GM23248 (cell line): ENCODE results near the gene SPPL2C. TPM values are rescaled to one million over a fixed set of nuclear protein-coding genes. Genes with fewer than 3 reads are reported as not detected.

Source experiments
- DNase-seq: peaks from one replicate; pipeline ENCODE4 v3.0.0-alpha.2; 2015
- H2AFZ ChIP-seq: fragments of 200-600 bp; sonication (generic); 2 replicates; pipeline ENCODE4 v1.6.1; 2016; ENCODE audit warnings: antibody characterized with exemption
- H3F3A ChIP-seq: fragments of 200-600 bp; sonication (generic); 2 replicates; pipeline ENCODE4 v1.6.1; 2016; ENCODE audit warnings: mild to moderate bottlenecking, antibody characterized with exemption, mixed run types; ENCODE audit not compliant: insufficient read depth
- H3K27ac ChIP-seq: fragments of 200-600 bp; sonication (generic); 2 replicates; pipeline ENCODE4 v1.5.1; 2016; ENCODE audit warnings: mild to moderate bottlenecking
- H3K27me3 ChIP-seq: fragments of 200-600 bp; sonication (generic); replicated peaks from 2 replicates; pipeline ENCODE4 v1.6.1; 2016; ENCODE audit warnings: mild to moderate bottlenecking; ENCODE audit not compliant: insufficient read depth
- H3K36me3 ChIP-seq: fragments of 200-600 bp; sonication (generic); 2 replicates; pipeline ENCODE4 v1.6.1; 2016; ENCODE audit warnings: low read depth, mild to moderate bottlenecking
- H3K4me1 ChIP-seq: fragments of 200-600 bp; sonication (generic); 2 replicates; pipeline ENCODE4 v1.6.1; 2016; ENCODE audit warnings: mild to moderate bottlenecking; ENCODE audit not compliant: insufficient read depth
- H3K4me2 ChIP-seq: fragments of 200-600 bp; sonication (generic); one replicate; pipeline ENCODE4 v1.6.1; 2016; ENCODE audit warnings: mild to moderate bottlenecking; ENCODE audit not compliant: unreplicated experiment
- H3K4me3 ChIP-seq: fragments of 200-600 bp; sonication (generic); 2 replicates; pipeline ENCODE4 v1.5.1; 2016; ENCODE audit warnings: mild to moderate bottlenecking
- H3K79me2 ChIP-seq: fragments of 200-600 bp; sonication (generic); 2 replicates; pipeline ENCODE4 v1.6.1; 2016; ENCODE audit warnings: mild to moderate bottlenecking; ENCODE audit not compliant: insufficient read depth
- H3K9ac ChIP-seq: fragments of 200-600 bp; sonication (generic); 2 replicates; pipeline ENCODE4 v1.6.1; 2016; ENCODE audit warnings: mild to moderate bottlenecking
- H3K9me2 ChIP-seq: fragments of 200-600 bp; sonication (generic); 2 replicates; pipeline ENCODE4 v1.6.1; 2016; ENCODE audit warnings: mixed run types, mild to moderate bottlenecking, moderate library complexity; ENCODE audit not compliant: insufficient read depth
- H3K9me3 ChIP-seq: fragments of 200-600 bp; sonication (generic); one replicate; pipeline ENCODE4 v1.6.1; 2017; ENCODE audit warnings: low read depth
- H4K20me1 ChIP-seq: fragments of 200-600 bp; sonication (generic); 2 replicates; pipeline ENCODE4 v1.6.0; 2016; ENCODE audit not compliant: insufficient read depth
- EZH2 ChIP-seq: fragments of 200-600 bp; sonication (generic); IDR thresholded peaks from 2 replicates; pipeline ENCODE4 v1.6.1; 2018; ENCODE audit warnings: antibody characterized with exemption, mild to moderate bottlenecking; ENCODE audit not compliant: insufficient read depth, poor library complexity, severe bottlenecking
- EZH2phosphoT487 ChIP-seq: fragments of 200-600 bp; sonication (generic); IDR thresholded peaks from 2 replicates; pipeline ENCODE4 v1.6.1; 2018; ENCODE audit warnings: antibody characterized with exemption, moderate library complexity, mild to moderate bottlenecking, low read depth; ENCODE audit not compliant: insufficient read depth
- WGBS, 2 experiments: methylation state at CpG; one replicate each; pipeline ENCODE4 v1.1.6; 2015 to 2017; ENCODE audit warnings: low lambda C conversion rate in 2 of 2, low coverage in 1 of 2; ENCODE audit errors: missing lambda C conversion rate in 2 of 2; 5-methylcytosine and 5-hydroxymethylcytosine counted together
- in situ Hi-C: fragments of 300-500 bp; cut with MboI; formaldehyde crosslinking; loops from 2 replicates; pipeline ENCODE4 v1.15.0; 2020
- polyA plus RNA-seq: library from polyadenylated mRNA; unstranded; fragments of >200 nt; fragmentation: Nextera tagmentation; extraction: Ambion mirVana; gene quantifications from 2 replicates; pipeline ENCODE4 v1.2.1, GENCODE V29; 2016
- total RNA-seq: library from RNA; depleted of rRNA; stranded (reverse); fragments of >200 nt; shearing (Covaris generic); gene quantifications from 2 replicates; pipeline ENCODE4 v1.2.3, GENCODE V29; 2014

The SPPL2C gene
- total and polyA plus RNA-seq, 2 experiments from 2014 or later, result not detected

- Histone ChIP-seq H3K27me3 (peaks cover 17% of the 10 kb centered on the region; the same call in 1 of the 2 replicates), H3K79me2 (no peaks in the 10 kb centered on the region), H3K4me3 (no peak overlapping the region), H4K20me1 (no peaks in the 10 kb centered on the region), H3K36me3 (no peaks in the 10 kb centered on the region), H2AFZ (no peak overlapping the region), H3K9me2 (no peaks in the 10 kb centered on the region), H3K9ac (no peak overlapping the region), H3F3A (no peaks in the 10 kb centered on the region), H3K9me3 (no peaks in the 10 kb centered on the region), H3K4me2 (no peak overlapping the region), H3K27ac (no peak overlapping the region), H3K4me1 (no peaks in the 10 kb centered on the region)
- no peak for DNase-seq
- in situ Hi-C loops, result no loop called here
- WGBS, 2 experiments, result 37 to 40% methylated on average over 8 to 15 of the region's 15 CpGs
- TF ChIP-seq EZH2, result no peak
- TF ChIP-seq EZH2phosphoT487, result no peak
Measured at GRCh38 chr17:45809499-45809898, 35.2 kb upstream of the SPPL2C start.

GRCh38 chr17:45812102-45812501, 32.6 kb upstream of the SPPL2C start:
- no peak for TF ChIP-seq EZH2phosphoT487
- no peak for TF ChIP-seq EZH2
- WGBS, 2 experiments, result 58 to 59% methylated on average over 3 of the region's 3 CpGs

GRCh38 chr17:45813048-45813725, 31.5 kb upstream of the SPPL2C start:
- no peak for DNase-seq
- in situ Hi-C loops, result no loop called here
- Histone ChIP-seq H3K27ac (no peak overlapping the region), H3F3A (no peaks in the 10 kb centered on the region), H3K9me3 (no peaks in the 10 kb centered on the region), H3K36me3 (no peaks in the 10 kb centered on the region), H3K4me1 (no peaks in the 10 kb centered on the region), H2AFZ (no peak overlapping the region), H3K79me2 (no peaks in the 10 kb centered on the region), H3K27me3 (0 out of 2 replicates have a peak, but pooled peaks cover 6% of the 10 kb centered on the region), H3K4me2 (no peak overlapping the region), H4K20me1 (no peaks in the 10 kb centered on the region), H3K4me3 (no peak overlapping the region), H3K9ac (no peak overlapping the region), H3K9me2 (no peaks in the 10 kb centered on the region)
- WGBS, 2 experiments, result 42 to 44% methylated on average over 21 to 22 of the region's 22 CpGs
- TF ChIP-seq EZH2phosphoT487 (no peak), EZH2 (no peak)

More at GRCh38 chr17:45812102-45812501, 32.6 kb upstream of the SPPL2C start:
- no peaks in the 10 kb centered on the region for H3K79me2 ChIP-seq
- no peaks in the 10 kb centered on the region for H4K20me1 ChIP-seq
- no peak overlapping the region for H3K9ac ChIP-seq
- no peak overlapping the region for H3K4me3 ChIP-seq
- no peak overlapping the region for H3K27ac ChIP-seq
- no peaks in the 10 kb centered on the region for H3K9me3 ChIP-seq
- no peaks in the 10 kb centered on the region for H3K4me1 ChIP-seq
- no peaks in the 10 kb centered on the region for H3K36me3 ChIP-seq
- no peak overlapping the region for H2AFZ ChIP-seq
- no peaks in the 10 kb centered on the region for H3F3A ChIP-seq
- H3K4me2 ChIP-seq, result no peak overlapping the region
- no peaks in the 10 kb centered on the region for H3K9me2 ChIP-seq
- in situ Hi-C loops, result no loop called here
- 0 out of 2 replicates have a peak, but pooled peaks cover 10% of the 10 kb centered on the region for H3K27me3 ChIP-seq
- peak; percentile 41 for DNase-seq

GRCh38 chr17:45814622-45815606, 29.8 kb upstream of the SPPL2C start:
- Histone ChIP-seq H3K4me2 (no peak overlapping the region), H2AFZ (no peak overlapping the region), H3K9me3 (no peaks in the 10 kb centered on the region), H3K79me2 (no peaks in the 10 kb centered on the region), H3K9me2 (no peaks in the 10 kb centered on the region), H4K20me1 (no peaks in the 10 kb centered on the region), H3K27me3 (no peaks in the 10 kb centered on the region), H3F3A (no peaks in the 10 kb centered on the region), H3K4me3 (no peak overlapping the region), H3K27ac (no peak overlapping the region), H3K4me1 (no peaks in the 10 kb centered on the region), H3K9ac (no peak overlapping the region), H3K36me3 (no peaks in the 10 kb centered on the region)
- DNase-seq, result no peak
- WGBS, 2 experiments, result 54 to 55% methylated on average over 17 of the region's 17 CpGs
- in situ Hi-C loops, result no loop called here
- TF ChIP-seq EZH2 (no peak), EZH2phosphoT487 (no peak)
